ENCODE measurements around the gene ZNF154. TPM values are rescaled to one million over a fixed set of nuclear protein-coding genes. Genes with fewer than 3 reads are reported as not detected.
"Not testable (repeated sequence)": the region's sequence is repeated elsewhere in the genome, so short reads cannot be mapped to it uniquely, and the experiment has no call there.

Gene ZNF154
- total RNA-seq, 6 donors from 2014 or later, result 1.4 to 7.3 (median 2.4) TPM

- Histone ChIP-seq H3K4me3 (peak overlapping the region; percentile 74 to 93 (median 92)), H3K27ac (peak overlapping the region in 2 of 4 donors; percentile 84 to 88), H3K36me3 (peaks cover 16 to 44% (median 39%) of the 10 kb centered on the region in 4 donors), H3K27me3 (no peaks in the 10 kb centered on the region), H3K9me3 (peaks cover 37 to 50% (median 45%) of the 10 kb centered on the region in 4 donors), H3K4me1 (peaks cover 5 to 18% (median 11%) of the 10 kb centered on the region in 4 donors)
- TF ChIP-seq POLR2A (IDR thresholded peaks at IDR 0.05), result no peak
- no peak for TF ChIP-seq EP300 (IDR thresholded peaks at IDR 0.05)
- no peak for TF ChIP-seq CTCF (IDR thresholded peaks at IDR 0.05)
- no peak for TF ChIP-seq POLR2AphosphoS5 (IDR thresholded peaks at IDR 0.05)
- 42 to 51% methylated on average over 6 of the region's 6 CpGs for WGBS, 2 donors
- ATAC-seq (ENCODE audit: low FRiP score in 2 of 2), result no peak
- DNase-seq, result no peak
Measured at GRCh38 chr19:57747472-57747807, 38.4 kb upstream of the ZNF154 start.

GRCh38 chr19:57746580-57747471 is 37.8 kb upstream of the ZNF154 start, which contains the start of gene ZNF776:
ZNF776 (plus strand) TSS chr19:57746815; CDS start chr19:57747059, 244 bp downstream.
- 2% methylated on average over 36 to 51 of the region's 51 CpGs for WGBS, 2 donors
- Histone ChIP-seq H3K27me3 (no peaks in the 10 kb centered on the region), H3K36me3 (peaks cover 12 to 37% (median 33%) of the 10 kb centered on the region in 4 donors), H3K4me3 (peak within 1 kb of the TSS; percentile 74 to 93 (median 92)), H3K27ac (peak within 1 kb of the TSS; percentile 84 to 92 (median 89)), H3K9me3 (peaks cover 32 to 44% (median 38%) of the 10 kb centered on the region in 4 donors), H3K4me1 (peaks cover 5 to 18% (median 11%) of the 10 kb centered on the region in 4 donors)
- peak; percentile 62 to 67 for TF ChIP-seq POLR2AphosphoS5 (IDR thresholded peaks at IDR 0.05)
- no peak for TF ChIP-seq EP300 (IDR thresholded peaks at IDR 0.05)
- TF ChIP-seq CTCF (IDR thresholded peaks at IDR 0.05), result peak in 1 of 6 experiments; percentile 17
- peak in 2 of 4 donors; percentile 60 to 65 for TF ChIP-seq POLR2A (IDR thresholded peaks at IDR 0.05)
- DNase-seq (peak; percentile 85 to 89), ATAC-seq (ENCODE audit: low FRiP score in 2 of 2) (peak; percentile 97 to 98)

GRCh38 chr19:57738770-57739169 is 29.8 kb upstream of the ZNF154 start:
- H3K4me1 ChIP-seq; ATAC-seq (ENCODE audit: low FRiP score in 2 of 2); H3K27ac ChIP-seq; H3K27me3 ChIP-seq; H3K4me3 ChIP-seq; DNase-seq; H3K9me3 ChIP-seq; H3K36me3 ChIP-seq: not testable (repeated sequence)
- 91 to 95% methylated on average over 7 of the region's 7 CpGs for whole genome bisulfite sequencing, 2 donors

GRCh38 chr19:57738320-57738719 is 29.3 kb upstream of the ZNF154 start:
- not testable (repeated sequence) for H3K27ac ChIP-seq; H3K36me3 ChIP-seq; H3K4me1 ChIP-seq; ATAC-seq (ENCODE audit: low FRiP score in 2 of 2); H3K9me3 ChIP-seq; H3K27me3 ChIP-seq; H3K4me3 ChIP-seq
- DNase-seq, result peak in 1 of 2 donors; percentile 70
- peak; percentile 42 to 73 (median 64) for TF ChIP-seq CTCF (IDR thresholded peaks at IDR 0.05)
- 6 to 13% methylated on average over 8 to 10 of the region's 10 CpGs for WGBS, 2 donors

- no peak for ATAC-seq (ENCODE audit: low FRiP score in 2 of 2)
- Histone ChIP-seq H3K4me1 (no peaks in the 10 kb centered on the region), H3K36me3 (peaks cover 14 to 38% (median 33%) of the 10 kb centered on the region in 4 donors), H3K4me3 (no peak overlapping the region), H3K27ac (no peak overlapping the region), H3K9me3 (peaks cover 34 to 96% (median 82%) of the 10 kb centered on the region in 4 donors), H3K27me3 (no peaks in the 10 kb centered on the region)
- TF ChIP-seq EP300 (IDR thresholded peaks at IDR 0.05) (no peak), POLR2A (IDR thresholded peaks at IDR 0.05) (no peak), CTCF (IDR thresholded peaks at IDR 0.05) (no peak), POLR2AphosphoS5 (IDR thresholded peaks at IDR 0.05) (no peak)
- no peak for DNase-seq
- WGBS, 2 donors, result 99% methylated on average over 10 of the region's 10 CpGs
Measured at GRCh38 chr19:57720878-57721277, 11.9 kb upstream of the ZNF154 start.

Measured in upper lobe of left lung (tissue), 6 donors.